ENCODE results near the gene EID3. TPM values are rescaled to one million over a fixed set of nuclear protein-coding genes. Genes with fewer than 3 reads are reported as not detected.

Gene EID3
- total RNA-seq, 4 donors from 2014 or later: 6.4 to 10.7 (median 8.0) TPM

DNA sequence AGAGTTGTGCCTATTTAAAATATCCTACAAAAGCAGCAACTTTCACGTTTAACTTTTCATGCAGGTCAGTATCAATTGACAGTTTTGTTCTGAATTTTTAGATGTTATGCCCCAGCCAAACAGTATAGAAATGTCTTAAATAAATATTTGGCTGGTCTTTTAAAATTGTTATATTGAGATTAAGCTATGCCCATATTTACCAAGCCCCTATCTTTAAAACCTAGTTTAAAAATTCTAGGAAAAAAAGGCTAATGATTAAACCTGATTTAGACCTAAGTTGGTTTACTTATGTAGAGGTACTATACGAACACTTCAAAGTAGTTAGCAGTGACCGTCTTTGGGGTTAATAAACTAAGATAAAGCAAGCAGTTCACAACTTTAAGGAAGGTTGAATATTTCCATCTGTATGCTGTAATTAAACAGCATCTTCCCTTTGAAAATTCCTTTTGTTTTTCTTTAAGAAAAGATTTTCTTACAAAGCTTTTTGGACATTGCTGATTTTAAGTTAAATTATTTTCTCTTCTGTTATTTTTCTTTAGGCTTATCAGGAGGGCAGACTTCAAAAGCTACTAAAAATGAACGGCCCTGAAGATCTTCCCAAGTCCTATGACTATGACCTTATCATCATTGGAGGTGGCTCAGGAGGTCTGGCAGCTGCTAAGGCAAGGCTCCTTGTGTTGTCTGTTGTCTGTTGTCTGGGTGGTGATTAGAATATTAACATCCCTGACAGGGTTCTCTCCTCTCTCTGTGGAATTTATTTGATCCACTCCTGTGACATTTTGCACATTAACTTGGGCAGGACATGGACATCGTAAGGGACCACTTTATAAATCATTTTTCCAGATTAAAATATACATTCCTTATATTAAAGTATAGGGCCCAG is 7.5 kb downstream of the EID3 start:
- TF ChIP-seq, protein P1, sequence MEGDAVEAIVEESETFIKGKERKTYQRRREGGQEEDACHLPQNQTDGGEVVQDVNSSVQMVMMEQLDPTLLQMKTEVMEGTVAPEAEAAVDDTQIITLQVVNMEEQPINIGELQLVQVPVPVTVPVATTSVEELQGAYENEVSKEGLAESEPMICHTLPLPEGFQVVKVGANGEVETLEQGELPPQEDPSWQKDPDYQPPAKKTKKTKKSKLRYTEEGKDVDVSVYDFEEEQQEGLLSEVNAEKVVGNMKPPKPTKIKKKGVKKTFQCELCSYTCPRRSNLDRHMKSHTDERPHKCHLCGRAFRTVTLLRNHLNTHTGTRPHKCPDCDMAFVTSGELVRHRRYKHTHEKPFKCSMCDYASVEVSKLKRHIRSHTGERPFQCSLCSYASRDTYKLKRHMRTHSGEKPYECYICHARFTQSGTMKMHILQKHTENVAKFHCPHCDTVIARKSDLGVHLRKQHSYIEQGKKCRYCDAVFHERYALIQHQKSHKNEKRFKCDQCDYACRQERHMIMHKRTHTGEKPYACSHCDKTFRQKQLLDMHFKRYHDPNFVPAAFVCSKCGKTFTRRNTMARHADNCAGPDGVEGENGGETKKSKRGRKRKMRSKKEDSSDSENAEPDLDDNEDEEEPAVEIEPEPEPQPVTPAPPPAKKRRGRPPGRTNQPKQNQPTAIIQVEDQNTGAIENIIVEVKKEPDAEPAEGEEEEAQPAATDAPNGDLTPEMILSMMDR (IDR thresholded peaks at IDR 0.05; ENCODE audit: low read depth): no peak

DNA sequence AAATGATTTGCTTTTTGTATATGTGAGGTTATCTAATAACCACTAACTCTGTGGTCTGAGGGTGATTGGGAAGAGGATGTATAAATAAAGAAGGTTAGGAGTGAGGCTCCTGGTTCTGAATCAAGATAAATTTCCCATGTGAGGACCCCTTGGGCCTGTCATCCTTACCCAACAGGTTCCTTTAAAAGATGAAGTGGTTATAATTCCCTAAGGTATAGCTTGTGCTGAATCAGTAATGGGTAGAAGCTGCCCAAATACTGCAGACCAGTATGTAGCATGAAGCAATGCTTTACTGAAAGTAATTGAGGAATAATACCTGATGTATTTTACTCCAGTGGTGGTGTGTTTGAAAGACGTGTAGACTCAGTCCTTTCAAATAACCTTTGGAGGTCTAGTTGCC is 8.7 kb downstream of the EID3 start:
- TF ChIP-seq, protein P1 (IDR thresholded peaks at IDR 0.05; ENCODE audit: low read depth): no peak

DNA sequence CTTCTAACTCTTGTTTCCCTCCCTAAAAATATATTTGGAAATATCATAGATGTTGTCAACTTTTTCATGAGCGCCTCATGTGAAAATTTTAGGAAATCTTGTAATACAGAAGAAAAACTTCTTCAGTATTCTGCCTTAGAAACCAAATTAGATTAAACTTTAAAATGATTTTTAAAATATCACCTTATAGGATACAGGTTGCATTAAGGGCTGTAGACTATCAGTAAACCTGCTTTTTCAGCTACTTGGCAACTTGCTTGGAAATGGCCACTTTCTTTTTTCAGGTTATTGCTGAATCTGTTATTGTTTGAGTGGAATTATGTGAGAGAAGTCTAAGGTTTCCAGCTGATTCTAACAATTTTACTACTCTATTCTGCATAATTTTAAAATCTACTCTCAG is 9.1 kb downstream of the EID3 start:
- TF ChIP-seq, protein P1 (IDR thresholded peaks at IDR 0.05; ENCODE audit: low read depth): no peak

DNA sequence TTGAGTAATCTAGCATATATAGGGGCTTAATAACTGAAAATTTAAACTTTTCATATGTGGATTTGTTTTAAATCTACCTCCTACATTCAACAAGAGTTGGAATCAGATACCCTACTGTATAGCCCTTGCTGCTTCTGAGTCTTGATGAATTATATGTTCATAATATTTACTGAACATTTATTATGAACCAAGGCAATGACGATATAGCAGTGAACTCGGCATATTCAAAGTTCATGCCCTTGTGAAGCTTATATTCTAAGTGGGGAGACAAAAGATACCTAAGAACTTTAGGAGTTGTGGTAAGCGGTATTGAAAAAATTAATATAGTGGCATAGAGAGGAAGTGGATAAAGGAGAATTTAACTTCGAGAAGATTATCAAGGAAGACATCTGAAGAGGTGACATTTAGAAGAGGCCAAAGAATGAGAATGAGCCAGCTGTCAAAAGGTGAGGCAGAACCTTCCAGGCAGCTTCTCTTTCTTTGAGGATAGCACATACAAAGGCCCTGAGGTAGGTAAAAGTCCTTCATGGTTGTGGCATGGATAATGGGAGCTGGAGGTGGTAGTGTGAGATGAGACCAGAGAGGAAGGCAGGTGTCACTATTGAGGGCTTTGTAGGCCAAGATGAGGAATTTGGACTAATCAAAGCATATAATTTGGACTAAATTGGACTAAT is 10.2 kb downstream of the EID3 start:
- TF ChIP-seq, protein P1 (IDR thresholded peaks at IDR 0.05; ENCODE audit: low read depth): no peak

DNA sequence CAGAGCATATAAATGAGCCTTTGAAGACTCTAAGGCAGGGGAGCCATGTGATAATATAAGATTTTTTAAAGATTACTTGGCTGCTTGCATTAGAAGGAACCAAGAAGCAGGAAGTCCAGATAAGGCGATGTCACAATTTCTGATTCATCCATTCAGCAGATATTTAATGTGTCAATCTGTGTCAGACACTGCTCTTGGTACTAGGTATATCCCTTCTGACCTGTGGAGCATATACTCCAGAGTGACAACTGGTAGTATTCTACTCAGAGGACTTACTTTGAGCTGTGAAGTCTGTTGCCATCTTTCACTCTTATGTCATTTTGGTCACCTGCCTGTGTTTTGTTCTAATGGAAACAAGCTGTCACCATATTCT is 10.7 kb downstream of the EID3 start:
- TF ChIP-seq, protein P1 (IDR thresholded peaks at IDR 0.05; ENCODE audit: low read depth): no peak

DNA sequence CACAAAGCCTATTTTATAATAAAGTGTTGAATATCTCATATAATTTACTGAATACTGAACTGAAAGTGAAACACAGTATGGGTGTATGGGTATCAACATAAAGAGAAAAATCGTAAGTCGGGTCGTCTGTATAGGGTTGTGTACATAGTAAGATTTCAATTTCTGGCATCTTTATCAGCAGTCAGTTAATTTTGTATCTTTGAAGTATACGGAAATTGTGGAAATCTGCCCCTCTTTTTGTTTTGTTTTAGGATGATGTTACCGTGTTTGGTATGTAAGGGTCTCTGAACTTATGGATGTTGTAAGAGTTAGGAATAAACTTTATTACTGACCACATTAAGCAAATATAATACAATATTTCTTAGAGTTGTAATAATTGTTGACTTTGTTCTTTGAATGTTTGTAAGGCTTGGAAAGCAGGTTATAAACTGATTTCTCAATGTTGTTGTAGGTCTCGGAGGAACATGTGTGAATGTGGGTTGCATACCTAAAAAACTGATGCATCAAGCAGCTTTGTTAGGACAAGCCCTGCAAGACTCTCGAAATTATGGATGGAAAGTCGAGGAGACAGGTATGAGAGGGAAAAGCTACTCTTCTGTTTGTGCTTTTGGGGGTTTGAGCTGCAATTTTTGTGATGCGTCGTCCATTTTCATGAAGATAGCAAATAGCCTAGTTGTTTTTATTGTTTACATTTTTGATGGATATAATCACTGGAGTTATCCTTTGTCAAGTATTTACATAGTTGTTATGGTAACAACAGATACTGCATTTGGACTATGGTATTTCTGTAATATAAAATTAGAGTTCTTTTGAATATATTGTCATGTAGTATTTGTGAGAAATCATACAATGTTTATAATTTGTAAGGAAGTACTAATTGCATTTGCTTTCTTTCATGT is 12.0 kb downstream of the EID3 start:
- TF ChIP-seq, protein P1 (IDR thresholded peaks at IDR 0.05; ENCODE audit: low read depth): no peak

Data from subcutaneous adipose tissue (tissue), 4 donors.